Peyer's patch (tissue), 4 donors: ENCODE measurements around the gene TSPAN15. TPM values are rescaled to one million over a fixed set of nuclear protein-coding genes. Genes with fewer than 3 reads are reported as not detected.
"Not testable (repeated sequence)": the region's sequence is repeated elsewhere in the genome, so short reads cannot be mapped to it uniquely, and the experiment has no call there.

Experiments used
- DNase-seq, 3 donors: peaks; one replicate each; pipeline ENCODE4 v3.0.0-alpha.2; 2017 to 2019
- H3K27ac ChIP-seq, 4 donors: fragments of 200-600 bp; sonication (generic); one replicate each; pipeline ENCODE4 v1.5.1; 2016 to 2019
- H3K27me3 ChIP-seq, 2 donors: fragments of 200-600 bp; sonication (generic); one replicate each; pipeline ENCODE4 v1.5.1; 2019
- H3K36me3 ChIP-seq, 3 donors: fragments of 200-600 bp; sonication (generic); one replicate each; pipeline ENCODE4 v1.5.1; 2016 to 2019
- H3K4me1 ChIP-seq, 4 donors: fragments of 200-600 bp; sonication (generic); one replicate each; pipeline ENCODE4 v1.5.1; 2016 to 2019
- H3K4me3 ChIP-seq, 4 donors: fragments of 200-600 bp; sonication (generic); 1 replicate in 3 of 4; 2 replicates in 1 of 4; pipeline ENCODE4 v1.5.1; 2016 to 2019; ENCODE audit warnings: mild to moderate bottlenecking in 1 of 4
- H3K9me3 ChIP-seq, 4 donors: fragments of 200-600 bp; sonication (generic); one replicate each; pipeline ENCODE4 v1.5.1; 2016 to 2019; ENCODE audit warnings: mild to moderate bottlenecking in 1 of 4
- POLR2A ChIP-seq, 2 donors: fragments of 450-650 bp; IDR thresholded peaks; one replicate each; pipeline ENCODE4 v1.5.1; 2017; ENCODE audit warnings: antibody characterized with exemption in 2 of 2, mild to moderate bottlenecking in 2 of 2, moderate library complexity in 2 of 2
- total RNA-seq, 4 donors: library from RNA; depleted of rRNA; stranded (reverse); fragments of >200 nt; gene quantifications; one replicate each; pipeline ENCODE4 v1.1.0, GENCODE V29; 2016
- TF ChIP-seq, protein P1 (sequence below), 6 experiments: fragments of 450-650 bp in 4 of 6; fragments of 200-600 bp in 2 of 6; sonication (generic) in 1 of 6; IDR thresholded peaks; one replicate each; pipeline ENCODE4 v1.5.1; 2017 to 2019; ENCODE audit warnings: antibody characterized with exemption in 6 of 6, mild to moderate bottlenecking in 3 of 6, moderate library complexity in 1 of 6

The TSPAN15 gene
- total RNA-seq, 4 donors from 2014 or later, result 32.2 to 110 (median 94.4) TPM

DNA sequence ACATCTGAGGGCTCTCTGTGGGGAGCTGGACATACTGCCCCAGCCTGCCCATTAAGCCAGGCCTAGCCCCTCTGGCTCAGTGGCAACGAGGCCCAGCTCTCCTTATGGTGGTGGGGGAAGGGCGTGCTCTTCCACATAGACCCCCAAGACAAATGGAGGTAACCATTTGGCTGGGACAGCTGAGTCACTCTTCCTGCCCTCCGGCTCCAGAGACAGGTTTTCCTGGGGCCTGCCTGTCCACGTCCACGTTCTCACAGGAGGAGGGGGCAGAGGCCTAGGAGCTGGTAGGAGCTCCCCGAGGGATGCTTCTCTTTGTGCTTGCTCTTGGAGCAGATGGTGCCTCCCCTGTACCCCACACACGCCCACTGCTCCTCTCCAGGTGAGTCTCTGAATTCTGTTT is 33.5 kb downstream of the TSPAN15 start:
- Histone ChIP-seq H3K4me3 (no peak overlapping the region), H3K36me3 (peaks cover 0 to 49% (median 0%) of the 10 kb centered on the region in 3 donors), H3K27me3 (no peaks in the 10 kb centered on the region), H3K4me1 (peaks cover 0 to 6% (median under 1%) of the 10 kb centered on the region in 4 donors), H3K27ac (peak overlapping the region in 1 of 4 donors; percentile 72), H3K9me3 (peaks cover 0 to 7% (median 0%) of the 10 kb centered on the region in 4 donors)
- DNase-seq, result no peak
- TF ChIP-seq, protein P1, sequence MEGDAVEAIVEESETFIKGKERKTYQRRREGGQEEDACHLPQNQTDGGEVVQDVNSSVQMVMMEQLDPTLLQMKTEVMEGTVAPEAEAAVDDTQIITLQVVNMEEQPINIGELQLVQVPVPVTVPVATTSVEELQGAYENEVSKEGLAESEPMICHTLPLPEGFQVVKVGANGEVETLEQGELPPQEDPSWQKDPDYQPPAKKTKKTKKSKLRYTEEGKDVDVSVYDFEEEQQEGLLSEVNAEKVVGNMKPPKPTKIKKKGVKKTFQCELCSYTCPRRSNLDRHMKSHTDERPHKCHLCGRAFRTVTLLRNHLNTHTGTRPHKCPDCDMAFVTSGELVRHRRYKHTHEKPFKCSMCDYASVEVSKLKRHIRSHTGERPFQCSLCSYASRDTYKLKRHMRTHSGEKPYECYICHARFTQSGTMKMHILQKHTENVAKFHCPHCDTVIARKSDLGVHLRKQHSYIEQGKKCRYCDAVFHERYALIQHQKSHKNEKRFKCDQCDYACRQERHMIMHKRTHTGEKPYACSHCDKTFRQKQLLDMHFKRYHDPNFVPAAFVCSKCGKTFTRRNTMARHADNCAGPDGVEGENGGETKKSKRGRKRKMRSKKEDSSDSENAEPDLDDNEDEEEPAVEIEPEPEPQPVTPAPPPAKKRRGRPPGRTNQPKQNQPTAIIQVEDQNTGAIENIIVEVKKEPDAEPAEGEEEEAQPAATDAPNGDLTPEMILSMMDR (IDR thresholded peaks at IDR 0.05), result no peak
- no peak for TF ChIP-seq POLR2A (IDR thresholded peaks at IDR 0.05)

DNA sequence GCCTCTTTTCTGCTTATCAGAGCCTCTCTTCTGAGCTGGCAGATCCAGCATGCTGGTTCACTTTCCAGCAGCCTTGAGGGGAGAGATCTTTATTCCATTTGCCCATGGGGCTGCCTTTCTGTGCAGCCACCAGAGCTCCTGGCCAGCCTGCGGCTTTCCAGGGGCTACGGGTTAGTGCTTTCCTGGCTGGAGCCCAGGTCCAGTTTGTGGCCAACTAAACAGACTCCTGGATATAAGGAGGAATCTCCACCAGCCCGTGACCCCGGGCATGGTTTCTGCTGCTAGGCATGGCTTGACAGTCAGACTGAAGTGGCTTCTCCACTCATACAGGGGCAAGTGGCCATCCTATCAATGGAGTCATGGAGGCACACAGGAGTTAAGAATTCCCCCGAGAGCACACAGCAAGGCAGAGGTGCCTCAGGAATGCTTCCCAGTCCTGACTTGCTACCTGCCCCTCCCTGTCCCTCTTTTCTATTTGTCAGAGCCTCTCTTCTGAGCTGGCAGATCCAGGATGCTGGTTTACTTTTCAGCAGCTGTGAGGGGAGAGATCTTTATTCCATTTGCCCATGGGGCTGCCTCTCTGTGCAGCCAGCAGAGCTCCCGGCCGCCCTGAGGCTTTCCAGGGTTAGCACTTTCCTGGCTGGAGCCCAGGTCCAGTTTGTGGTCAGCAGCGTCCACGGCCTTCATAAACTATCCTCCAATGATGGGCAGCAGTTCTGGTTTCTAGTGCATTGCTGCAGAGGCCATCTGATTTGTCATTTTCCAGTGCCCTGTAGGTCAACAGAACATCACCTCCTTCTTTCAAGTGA is 35.9 kb downstream of the TSPAN15 start:
- Histone ChIP-seq H3K4me1 (peaks cover 0 to 5% (median 0%) of the 10 kb centered on the region in 4 donors), H3K9me3 (peaks cover 0 to 7% (median 0%) of the 10 kb centered on the region in 4 donors), H3K27me3 (no peaks in the 10 kb centered on the region), H3K27ac (peak overlapping the region in 1 of 4 donors; percentile 50), H3K36me3 (peaks cover 0 to 52% (median 0%) of the 10 kb centered on the region in 3 donors), H3K4me3 (no peak overlapping the region)
- no peak for DNase-seq
- no peak for TF ChIP-seq POLR2A (IDR thresholded peaks at IDR 0.05)
- TF ChIP-seq, protein P1 (IDR thresholded peaks at IDR 0.05), result no peak

DNA sequence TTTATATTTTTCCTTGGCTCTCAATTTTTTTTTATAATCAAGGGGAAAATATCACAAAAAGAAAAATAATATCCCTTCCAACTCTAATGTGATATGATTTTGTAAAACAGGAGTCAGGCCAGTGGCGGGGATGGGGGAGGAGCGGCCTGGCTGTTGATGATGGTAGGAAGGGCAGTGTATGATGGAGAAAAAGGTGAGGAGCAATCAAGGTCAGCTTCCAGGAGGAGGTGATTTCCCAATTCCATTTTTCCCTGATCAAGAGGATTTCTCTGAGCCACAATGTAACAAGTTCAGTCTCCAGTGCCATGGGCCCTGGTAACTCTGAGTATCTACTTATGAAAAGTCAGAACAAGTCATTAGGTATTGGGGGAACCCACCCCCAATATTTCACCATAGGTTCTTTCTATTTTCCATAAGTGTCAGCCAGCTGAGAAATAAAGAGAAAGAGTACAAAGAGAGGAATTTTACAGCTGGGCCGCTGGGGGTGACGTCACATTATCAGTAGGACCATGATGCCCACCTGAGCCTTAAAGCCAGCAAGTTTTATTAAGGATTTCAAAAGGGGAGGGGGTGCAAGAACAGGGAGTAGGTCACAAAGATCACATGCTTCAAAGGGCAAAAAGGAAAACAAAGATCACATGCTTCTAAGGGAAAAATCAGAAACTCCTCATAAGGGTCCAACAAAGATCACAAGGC is 37.0 kb downstream of the TSPAN15 start:
- H3K36me3 ChIP-seq, result peaks cover 0 to 52% (median 0%) of the 10 kb centered on the region in 3 donors
- not testable (repeated sequence) for H3K4me1 ChIP-seq, H3K9me3 ChIP-seq, DNase-seq, H3K27me3 ChIP-seq, H3K4me3 ChIP-seq, H3K27ac ChIP-seq

DNA sequence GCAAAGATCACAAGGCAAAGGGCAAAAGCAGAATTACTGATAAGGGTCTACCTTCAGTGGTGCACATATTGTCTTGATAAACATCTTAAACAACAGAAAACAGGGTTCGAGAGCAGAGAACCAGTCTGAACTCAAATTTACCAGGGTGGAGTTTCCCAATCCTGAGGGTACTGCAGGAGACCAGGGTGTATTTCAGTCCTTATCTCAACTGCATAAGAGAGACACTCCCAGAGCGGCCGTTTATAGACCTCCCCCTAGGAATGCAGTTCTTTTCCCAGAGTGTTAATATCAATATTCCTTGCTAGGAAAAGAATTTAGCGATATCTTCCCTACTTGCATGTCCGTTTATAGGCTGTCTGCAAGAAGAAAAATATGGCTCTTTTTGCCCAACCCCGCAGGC is 37.6 kb downstream of the TSPAN15 start:
- not testable (repeated sequence) for H3K9me3 ChIP-seq, H3K4me1 ChIP-seq, DNase-seq, H3K27me3 ChIP-seq, H3K4me3 ChIP-seq, H3K27ac ChIP-seq
- peaks cover 0 to 52% (median 0%) of the 10 kb centered on the region in 3 donors for H3K36me3 ChIP-seq

DNA sequence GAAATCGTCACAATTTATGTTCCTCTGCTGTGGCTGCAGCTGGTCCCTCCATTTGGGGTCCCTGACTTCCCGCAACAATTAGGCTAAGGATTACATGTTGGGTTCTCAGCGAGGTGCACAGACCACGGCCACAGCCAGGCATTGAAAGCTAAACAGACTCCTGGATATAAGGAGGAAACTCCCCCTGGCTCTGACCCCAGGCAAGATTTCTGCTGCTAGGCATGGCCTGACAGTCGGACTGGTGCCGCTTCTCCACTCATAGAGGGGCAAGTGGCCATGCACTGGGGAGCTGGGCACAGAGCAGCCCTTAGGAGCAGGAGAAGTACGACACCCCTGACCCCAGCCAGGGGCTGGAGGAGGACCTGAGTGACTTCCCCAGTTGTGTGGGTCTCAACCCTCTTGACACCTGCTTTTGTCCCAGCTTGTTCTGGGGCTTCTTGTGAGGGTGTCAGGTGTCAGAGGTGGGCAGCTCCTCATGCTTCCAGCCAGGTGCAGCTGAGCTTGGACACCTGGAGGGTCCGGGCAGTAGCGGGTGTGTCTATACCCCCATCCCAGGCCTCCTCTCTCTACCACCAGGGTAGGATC is 38.3 kb downstream of the TSPAN15 start:
- Histone ChIP-seq H3K4me3 (no peak overlapping the region), H3K27me3 (no peaks in the 10 kb centered on the region), H3K9me3 (peaks cover 0 to 7% (median 0%) of the 10 kb centered on the region in 4 donors), H3K27ac (no peak overlapping the region), H3K4me1 (peaks cover 0 to 7% (median 0%) of the 10 kb centered on the region in 4 donors), H3K36me3 (peaks cover 0 to 49% (median 0%) of the 10 kb centered on the region in 3 donors)
- TF ChIP-seq, protein P1 (IDR thresholded peaks at IDR 0.05), result no peak
- TF ChIP-seq POLR2A (IDR thresholded peaks at IDR 0.05), result no peak
- DNase-seq, result peak in 1 of 3 donors; percentile 23

DNA sequence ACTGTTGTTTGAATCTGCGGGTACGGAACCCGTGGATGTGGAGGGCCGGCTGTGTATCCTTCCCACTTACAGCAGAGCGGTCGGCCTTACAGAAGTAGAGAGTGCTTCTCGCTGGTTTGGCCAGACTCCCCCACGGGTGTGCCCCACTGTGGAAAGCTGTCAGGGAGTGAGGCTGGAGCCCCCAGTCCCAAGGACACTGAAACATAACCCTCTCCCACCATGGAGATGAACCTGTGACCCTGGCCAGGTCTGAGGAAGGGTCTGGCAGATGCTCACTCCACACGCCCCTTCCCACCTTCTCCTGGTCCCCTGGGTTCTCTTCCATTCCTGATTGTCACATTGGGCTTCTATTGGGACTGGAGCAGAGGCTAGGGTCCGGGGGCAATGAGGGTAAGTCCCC is 39.6 kb downstream of the TSPAN15 start:
- Histone ChIP-seq H3K9me3 (peaks cover 0 to 7% (median 0%) of the 10 kb centered on the region in 4 donors), H3K36me3 (peaks cover 0 to 50% (median 0%) of the 10 kb centered on the region in 3 donors), H3K4me1 (peaks cover 0 to 7% (median 0%) of the 10 kb centered on the region in 4 donors), H3K27me3 (no peaks in the 10 kb centered on the region), H3K27ac (peak overlapping the region in 1 of 4 donors; percentile 54), H3K4me3 (no peak overlapping the region)
- TF ChIP-seq POLR2A (IDR thresholded peaks at IDR 0.05), result no peak
- TF ChIP-seq, protein P1 (IDR thresholded peaks at IDR 0.05), result no peak
- no peak for DNase-seq
